Mucosa of gallbladder (tissue), 1 donor: ENCODE measurements around the gene TMEM86A. TPM values are rescaled to one million over a fixed set of nuclear protein-coding genes. Genes with fewer than 3 reads are reported as not detected.
"Not testable (repeated sequence)": the region's sequence is repeated elsewhere in the genome, so short reads cannot be mapped to it uniquely, and the experiment has no call there.

Experiments
- DNase-seq: peaks from one replicate; pipeline ENCODE4 v3.0.0-alpha.2; 2020; ENCODE audit warnings: low spot score
- total RNA-seq: library from RNA; stranded (reverse); gene quantifications from one replicate; pipeline ENCODE4 v1.2.1, GENCODE V29; 2021
- donor health status: DM: no; HTN: no; CAD: no.

Gene TMEM86A, protein sequence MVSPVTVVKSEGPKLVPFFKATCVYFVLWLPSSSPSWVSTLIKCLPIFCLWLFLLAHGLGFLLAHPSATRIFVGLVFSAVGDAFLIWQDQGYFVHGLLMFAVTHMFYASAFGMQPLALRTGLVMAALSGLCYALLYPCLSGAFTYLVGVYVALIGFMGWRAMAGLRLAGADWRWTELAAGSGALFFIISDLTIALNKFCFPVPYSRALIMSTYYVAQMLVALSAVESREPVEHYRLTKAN
- 20.1 TPM for total RNA-seq

DNA sequence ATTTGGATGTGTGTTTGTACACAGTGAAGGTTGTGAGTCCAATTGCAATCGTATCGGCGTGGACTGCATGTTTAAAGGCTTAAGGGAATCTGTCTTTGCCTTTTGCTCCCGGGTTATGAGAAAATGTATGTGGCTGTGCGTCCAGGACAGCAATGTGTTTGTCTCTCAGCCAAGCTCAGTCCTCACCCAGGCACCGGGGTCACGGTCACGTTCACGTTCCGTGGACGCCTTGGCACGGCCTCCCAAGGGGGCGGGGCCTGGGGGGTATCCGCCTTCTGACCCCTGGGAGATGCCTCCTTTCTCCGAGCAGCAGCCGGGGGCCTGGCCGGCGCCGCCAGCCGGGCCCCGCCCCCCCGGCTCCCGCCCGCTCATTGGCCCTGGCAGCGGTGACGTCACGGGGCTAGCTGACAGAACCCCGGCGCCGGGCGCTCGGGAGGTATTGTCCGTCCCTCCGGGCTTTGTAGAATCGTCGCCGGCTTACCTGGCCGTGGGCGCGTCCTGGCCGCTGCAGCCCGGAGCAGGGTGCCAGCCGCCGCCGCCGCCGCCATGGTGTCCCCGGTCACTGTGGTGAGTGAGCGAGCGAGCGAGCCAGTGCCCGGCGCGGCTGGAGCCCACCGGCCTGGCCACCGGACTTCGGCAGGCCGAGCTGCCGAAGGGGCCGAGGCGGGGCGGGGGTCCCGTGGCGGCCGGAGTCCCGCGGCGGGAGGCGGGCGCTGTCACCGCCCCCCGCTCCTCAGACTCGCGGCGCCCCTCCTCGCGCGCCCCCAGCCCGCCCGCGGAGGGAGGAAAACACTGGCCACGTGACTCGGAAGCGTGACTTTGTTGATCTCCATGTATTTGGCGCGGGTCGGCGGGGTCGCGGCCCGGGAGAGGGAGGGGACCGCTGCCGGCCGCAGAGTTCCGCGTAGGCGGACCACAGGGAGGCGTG lies at the start of gene TMEM86A:
Gene TMEM86A (plus strand): TSS at position 439 of the 928 bp plus-strand sequence. CDS start 108 bp downstream, at position 547.
- peak; percentile 94 for DNase-seq

DNA sequence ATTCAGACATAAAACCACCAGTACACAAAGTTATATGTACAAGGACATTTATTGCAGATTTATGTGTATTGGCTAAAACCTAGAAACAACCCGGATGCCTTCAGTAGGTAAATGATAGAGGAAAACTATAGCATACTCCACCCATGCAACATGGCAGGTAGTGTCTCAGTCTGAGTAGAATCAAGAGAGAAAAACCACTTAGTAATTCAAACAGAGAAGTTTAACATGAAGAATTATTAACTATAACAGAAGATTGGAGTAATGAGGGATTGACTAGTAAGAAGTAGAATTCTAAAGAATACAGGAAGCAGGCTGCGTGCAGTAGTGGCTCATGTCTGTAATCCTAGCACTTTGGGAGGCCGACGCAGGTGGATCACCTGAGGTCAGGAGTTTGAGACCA lies 48.2 kb upstream of the TMEM86A start:
- DNase-seq = no peak

DNA sequence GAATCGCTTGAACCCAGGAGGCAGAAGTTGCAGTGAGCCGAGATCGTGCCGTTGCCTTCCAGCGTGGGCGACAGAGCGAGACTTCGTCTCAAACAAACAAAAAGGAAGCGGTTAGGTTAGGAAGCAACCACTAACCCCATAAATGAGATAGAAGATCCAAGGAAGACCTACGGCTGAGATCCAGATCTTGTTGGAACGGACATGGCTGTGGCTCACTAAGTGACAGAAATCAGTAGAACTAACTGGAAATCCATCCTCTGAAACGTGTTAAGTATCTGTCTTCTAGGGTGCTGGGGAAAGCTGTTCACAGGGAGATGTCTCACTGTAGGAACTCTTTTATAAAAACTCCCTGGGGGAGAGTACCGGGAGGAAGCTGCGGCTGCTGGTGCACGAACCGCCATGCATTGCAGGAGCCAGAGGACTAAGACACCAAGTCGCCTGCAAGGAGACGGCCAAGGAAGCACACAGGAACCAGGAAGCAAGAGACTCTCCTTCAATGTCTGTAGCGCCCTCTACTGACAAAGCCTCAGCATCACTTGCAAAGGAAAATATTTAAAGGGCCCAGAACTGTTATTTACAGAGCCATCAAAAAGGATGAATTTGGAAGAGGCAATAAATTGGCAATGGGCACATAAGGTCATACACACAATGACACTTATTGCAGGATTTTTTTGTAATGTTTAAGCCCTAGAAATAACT lies 47.6 kb upstream of the TMEM86A start:
- peak; percentile 55 for DNase-seq

DNA sequence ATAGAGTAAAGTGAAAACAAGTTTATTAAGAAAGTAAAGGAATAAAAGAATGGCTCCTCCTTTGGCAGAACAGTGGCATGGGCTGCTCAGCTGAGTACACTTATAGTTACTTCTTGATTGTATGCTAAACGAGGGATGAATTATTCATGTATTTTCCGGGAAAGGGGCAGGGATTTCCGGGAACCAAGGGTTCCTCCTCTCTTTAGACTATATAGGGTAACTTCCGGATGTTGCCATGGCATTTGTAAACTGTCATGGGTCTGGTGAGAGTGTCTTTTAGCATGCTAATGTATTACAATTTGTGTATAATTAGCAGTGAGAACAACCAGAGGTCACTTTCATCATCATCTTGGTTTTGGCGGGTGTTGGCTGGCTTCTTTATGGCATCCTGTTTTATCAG lies 40.9 kb upstream of the TMEM86A start:
- DNase-seq = no peak

DNA sequence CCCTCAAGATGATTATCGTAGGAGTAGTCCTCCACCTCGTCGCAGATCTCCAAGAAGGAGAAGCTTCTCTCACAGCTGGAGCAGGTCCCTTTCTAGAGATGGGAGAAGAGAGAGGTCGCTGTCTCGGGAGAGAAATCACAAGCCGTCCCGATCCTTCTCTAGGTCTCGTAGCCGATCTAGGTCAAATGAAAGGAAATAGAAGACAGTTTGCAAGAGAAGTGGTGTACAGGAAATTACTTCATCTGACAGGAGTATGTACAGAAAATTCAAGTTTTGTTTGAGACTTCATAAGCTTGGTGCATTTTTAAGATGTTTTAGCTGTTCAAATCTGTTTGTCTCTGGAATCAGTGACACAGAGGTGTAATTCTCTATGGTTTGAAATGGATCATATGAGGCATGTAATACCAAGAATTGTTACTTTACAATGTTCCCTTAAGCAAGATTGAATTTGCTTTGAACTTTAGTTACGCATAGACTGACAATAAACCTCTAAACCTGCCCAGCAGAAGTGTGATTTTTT lies 33.2 kb upstream of the TMEM86A start:
- DNase-seq = not testable (repeated sequence)

DNA sequence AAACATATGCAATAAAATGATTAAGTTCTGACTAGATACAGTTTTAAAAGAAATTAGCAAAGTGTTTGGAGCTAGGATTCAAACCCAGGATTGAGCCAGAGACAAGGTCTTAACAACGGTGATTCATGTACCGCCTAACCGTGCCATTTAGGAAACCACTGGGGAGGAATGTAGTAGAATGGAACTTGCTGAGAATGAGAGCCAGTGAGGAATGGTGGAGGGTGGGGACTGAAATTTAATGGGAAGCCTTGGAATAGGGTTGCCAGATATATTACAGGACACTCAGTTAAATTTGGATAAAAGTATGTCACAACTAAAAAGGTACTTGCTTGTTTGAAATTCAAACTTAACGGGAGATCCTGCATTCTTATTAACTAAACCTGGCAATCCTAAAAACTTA lies 30.4 kb upstream of the TMEM86A start:
- no peak for DNase-seq

DNA sequence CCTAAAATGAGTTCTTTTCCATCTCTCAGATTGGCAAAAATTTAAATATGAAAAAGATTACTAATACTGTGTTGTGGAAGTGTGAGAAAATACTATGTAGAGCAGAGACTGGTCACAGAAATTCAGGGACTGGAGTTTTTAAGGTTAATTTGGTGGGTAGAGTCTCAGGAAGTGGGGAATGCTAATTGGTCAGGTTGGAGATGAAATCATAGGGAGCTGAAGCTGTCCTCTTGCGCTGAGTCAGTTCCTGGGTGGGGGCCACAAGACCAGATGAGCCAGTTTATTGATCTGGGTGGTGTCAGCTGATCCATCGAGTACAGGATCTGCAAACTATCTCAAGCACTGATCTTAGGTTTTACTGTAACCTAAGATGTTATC lies 29.4 kb upstream of the TMEM86A start:
- DNase-seq = peak; percentile 88

DNA sequence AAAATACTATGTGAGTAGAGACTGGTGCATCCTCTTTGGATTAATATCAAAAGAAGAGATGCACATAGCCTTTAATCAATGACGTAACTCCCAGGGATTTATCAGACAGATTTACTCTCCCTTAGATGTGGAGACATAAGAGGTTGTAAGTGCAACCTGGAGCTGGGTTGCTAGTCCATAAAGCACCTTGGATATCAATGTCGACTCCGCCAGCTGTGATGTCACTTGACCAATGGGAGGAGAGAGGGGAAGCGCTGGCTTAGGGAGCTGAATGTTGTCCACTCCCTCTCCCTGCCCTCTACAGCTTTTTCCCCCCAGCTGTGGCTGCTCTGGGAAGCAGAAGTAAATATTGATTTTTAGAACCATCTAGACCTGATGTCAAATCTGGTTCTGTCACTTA lies 28.9 kb upstream of the TMEM86A start:
- DNase-seq = peak; percentile 58

DNA sequence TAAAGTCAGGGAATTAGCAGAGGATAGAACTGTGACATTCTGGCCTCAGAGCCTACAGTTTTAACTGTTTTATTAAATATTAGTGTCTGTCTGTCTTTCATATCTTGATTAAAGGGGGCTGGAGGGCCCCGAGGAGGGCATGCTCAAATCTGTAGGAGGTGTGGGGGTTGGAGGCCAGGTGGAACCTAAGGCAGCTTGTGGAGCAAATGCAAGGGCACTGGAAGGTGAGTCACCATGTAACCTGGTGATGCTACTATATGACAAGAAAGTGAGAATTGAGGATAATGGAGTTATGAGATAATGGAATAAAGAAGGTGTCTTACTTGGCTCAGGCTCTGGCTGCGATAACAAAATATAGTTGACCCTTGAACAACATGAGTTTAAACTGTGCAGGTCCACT lies 27.3 kb upstream of the TMEM86A start:
- no peak for DNase-seq

DNA sequence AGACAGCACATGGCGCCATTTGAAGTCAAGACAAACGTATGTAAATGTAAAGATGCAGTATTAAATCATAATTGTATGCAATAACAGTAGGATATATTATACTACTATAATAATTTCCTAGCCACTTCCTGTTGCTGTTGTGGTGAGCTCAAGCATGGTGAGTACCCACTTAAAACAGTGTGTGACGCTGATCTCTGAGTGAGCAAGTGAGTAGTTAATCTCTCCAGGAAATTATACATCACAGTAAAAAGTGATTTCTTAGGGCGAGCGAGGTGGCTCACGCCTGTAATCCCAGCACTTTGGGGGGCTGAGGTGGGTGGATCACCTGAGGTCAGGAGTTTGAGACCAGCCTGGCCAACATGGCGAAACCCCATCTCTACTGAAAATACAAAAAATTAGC lies 26.4 kb upstream of the TMEM86A start:
- not testable (repeated sequence) for DNase-seq

DNA sequence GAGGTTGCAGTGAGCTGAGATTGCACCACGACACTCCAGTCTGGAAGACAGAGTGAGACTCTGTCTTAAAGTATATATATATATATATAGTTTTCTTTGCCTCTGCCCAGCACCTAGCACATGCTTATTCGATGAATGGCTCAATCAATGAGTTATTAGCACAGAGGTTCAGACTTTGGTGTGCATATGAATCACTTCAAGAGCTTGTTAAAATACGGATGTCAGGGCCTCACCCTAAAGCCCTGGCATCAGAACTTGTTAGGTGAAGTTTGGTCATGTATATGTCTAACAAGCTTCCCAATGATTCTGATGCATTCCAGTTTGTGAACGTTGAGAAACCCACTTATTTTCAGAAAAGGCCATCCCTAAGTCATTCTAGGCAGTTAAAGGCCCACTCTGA lies 21.8 kb upstream of the TMEM86A start:
- no peak for DNase-seq

DNA sequence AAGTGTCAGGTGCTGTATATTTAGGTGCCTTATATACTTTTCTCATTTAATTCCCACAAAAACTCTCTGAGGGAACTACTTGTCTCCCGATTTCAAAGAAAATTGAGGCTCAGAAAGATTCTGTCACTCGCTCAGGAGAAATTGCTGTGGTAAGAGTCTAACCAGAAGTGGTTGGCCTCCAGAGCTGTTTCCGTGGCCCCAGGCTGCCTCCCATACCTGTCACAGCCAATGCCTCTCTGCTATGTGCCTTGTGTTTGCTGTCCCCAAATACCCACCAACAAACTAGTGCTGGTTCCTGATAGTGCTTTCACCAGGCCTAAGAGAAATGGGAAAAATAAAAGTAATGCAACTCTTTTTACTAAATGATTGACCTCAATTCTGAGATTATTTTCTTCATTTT lies 21.0 kb upstream of the TMEM86A start:
- DNase-seq = no peak

DNA sequence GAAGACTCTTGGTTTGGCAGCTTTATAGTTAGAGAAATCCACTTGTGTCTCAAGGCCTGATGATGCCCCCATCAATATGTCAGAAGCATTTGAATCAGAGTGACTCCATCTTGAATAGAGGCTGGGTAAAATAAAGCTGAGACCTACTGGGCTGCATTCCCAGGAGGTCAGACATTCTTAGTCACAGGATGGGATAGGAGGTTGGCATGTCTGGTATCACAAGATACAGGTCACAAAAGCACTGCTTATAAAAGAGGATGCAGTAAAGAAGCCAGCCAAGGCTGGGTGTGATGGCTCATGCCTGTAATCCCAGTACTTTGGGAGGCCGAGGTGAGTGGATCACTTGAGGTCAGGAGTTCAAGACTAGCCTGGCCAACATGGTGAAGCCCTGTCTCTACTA lies 16.6 kb upstream of the TMEM86A start:
- not testable (repeated sequence) for DNase-seq

DNA sequence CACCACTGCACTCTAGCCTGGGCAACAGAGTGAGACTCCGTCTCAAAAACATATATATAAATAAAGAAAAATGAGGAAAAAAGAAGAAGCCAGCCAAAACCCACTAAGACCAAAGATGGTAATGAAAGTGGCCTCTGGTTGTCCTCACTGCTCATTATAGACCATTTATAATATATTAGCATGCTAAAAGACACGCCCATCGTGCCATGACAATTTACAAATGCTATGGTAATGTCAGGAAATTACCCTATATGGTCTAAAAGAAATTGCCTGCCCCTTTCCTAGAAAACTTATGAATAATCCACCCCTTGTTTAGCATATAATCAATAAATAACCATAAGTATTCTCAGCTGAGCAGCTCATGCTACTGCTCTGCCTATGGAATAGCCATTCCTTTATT lies 16.1 kb upstream of the TMEM86A start:
- DNase-seq = no peak

DNA sequence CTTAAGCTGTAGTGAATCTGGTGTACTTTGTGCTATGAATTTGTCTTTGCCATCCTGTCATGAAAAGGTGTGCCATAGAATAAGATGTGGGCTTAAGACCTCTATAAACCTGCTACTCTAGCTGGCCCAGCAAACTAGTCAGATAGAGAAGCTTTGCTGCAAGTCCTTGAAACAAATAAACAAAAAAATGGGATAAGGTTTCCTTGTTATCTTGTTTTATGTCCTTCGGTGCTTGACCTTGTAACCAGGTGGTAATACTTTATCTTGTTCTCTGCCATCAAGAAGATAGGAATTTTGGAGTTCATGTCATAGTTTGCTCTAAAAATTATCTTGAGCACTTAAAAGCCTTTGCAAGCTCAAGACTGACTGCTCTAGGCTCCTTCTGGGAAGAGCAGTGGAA lies 14.3 kb upstream of the TMEM86A start:
- DNase-seq = no peak

DNA sequence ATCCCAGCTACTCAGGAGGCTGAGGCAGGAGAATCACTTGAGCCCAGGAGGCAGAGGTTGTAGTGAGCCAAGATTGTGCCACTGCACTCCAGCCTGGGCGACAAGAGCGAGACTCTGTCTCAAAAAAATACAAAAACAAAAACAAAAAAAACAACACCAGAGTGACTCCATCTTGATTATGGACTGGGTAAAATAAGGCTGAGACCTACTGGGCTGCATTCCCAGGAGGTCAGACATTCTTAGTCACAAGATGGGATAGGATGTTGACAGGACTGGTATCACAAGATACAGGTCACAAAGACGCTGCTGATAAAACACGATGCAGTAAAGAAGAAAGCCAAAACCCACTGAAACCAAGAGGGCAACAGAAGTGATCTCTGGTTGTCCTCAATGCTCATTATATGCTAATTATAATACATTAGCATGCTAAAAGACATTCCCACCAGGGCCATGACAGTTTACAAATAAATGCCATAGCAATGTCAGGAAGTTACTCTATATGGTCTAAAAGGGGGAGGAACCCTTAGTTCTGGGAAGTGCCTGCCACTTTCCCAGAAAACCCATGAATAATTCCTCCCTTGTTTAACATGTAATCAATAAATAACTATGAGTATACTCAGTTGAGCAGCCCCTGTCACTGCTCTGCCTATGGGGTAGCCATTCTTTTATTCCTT lies 7.0 kb upstream of the TMEM86A start:
- not testable (repeated sequence) for DNase-seq

DNA sequence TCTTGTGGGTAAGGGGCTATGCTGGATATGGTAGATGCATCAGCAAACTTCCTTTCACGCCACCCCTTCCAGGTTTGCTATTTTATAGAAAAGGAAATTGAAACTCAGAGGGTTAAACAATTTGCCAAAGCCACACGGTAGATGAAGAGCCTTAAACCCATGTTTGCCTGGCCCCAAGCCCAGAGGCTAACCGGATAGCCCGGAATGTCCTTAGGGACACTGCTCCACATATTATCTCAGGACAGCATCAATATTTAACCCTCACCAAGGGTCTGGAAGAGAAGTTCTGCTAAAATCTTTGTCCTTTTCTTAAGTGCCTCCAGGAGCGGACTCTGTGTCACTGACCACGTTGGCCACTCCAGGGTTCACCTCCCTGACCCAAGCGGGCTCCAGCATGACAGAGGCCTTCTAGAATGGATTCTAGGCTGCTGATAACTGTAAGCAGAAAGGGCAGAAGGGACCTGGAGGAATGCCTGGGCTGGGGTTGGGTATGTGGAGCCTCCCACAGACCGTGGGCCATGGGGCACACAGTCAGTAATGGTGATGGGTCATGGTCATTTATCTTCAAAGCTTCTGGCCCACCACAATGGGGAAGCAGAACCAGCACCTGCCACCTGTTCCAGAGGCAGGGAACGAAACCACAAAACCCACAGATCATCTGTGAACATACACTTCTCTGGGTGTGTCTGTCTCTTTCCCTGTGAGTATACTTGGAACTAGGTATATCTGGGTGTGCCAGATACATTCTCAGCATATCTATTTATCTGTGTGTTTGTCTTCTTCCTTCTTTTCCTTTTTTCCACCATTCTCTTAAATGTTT lies 5.4 kb upstream of the TMEM86A start:
- DNase-seq = no peak

DNA sequence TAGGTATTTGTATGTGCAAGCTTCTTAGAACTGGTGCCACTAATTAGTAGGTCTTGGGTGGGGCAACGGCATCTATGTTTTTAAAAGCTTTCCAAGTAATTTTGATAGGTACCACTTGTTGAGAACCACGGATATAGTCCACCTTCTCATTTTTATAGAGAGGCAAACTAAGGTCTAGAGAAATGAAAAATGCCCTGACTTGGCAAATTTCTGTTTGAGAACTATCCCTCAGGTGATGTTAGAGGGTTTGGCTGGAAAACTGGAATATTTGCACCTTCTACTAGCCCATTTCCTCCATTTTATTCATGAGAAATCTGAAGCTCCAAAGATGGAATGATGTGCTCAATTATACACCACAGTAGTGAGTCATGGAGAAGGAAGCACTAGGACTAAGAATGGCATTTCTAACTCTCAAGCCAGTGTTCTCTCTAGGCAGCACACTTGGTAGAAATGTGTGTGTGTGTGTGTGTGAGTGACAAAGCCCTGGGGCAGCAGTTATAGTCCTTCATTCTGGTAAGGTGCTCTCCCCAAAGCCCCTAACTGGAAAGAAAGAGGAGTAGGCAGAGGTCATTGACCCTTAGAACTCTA lies 1.8 kb upstream of the TMEM86A start:
- DNase-seq = no peak

DNA sequence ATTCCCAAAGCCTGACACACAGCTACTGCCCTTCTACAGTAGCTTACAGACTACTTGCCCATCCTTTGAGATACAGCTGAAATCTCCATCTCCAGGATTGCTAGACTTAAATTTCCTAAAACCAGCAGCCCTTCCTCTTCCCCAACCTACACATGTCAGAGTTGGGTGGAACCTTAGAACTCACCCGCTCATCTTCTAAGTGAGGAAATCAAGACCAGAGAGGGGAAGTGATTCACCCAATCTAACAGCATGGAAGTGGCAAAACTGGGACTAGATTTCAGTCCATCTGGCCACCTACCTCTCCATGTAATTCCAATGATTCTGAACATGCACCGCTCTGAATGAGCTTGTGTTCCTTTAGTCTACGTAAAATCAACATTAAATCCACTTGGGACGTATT lies 1.0 kb upstream of the TMEM86A start:
- no peak for DNase-seq

DNA sequence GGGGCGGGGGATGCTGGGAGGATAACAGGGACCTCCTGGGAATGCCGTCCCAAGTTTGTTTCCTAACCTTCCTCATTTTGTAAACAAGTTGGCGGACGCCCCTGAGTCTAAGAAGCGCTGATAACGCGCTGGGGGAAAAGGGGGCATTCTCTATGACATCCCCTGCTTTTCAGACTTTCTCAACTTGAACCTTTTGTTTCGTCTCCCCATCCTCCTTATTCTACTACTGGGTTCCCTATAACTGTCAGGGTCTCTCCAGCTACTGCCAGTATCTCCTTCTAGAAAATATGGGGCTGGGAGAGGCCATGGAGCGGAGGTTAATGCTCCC lies 654 bp downstream of the TMEM86A start:
- no peak for DNase-seq

DNA sequence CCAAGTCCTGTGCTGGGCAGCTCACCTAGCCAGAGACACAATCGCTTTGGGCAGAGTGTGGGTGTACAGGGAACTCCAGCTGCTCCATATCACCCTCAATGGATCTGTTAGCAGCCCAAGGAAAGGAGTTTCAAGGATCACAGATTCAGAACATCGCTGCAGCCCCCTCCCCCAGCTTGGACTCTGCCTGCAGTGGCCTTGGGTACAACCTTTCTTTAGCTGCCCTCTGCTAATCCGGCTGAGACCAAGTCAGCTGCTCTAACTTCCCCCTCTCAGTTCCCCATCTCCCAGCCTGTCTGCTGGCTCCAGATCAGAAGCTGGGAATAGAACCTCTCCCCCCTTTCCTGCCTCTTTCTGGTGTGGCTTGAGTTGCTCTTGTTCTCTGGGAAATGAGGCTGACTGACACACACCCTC lies 1.3 kb downstream of the TMEM86A start:
- no peak for DNase-seq
